NCI-H524 treated with DMSO at 0.1 percent for 48 hours (cell line): ENCODE data around the gene MYPN.

ENCODE experiments used
- DNase-seq: peaks from one replicate; lab custom pipeline; 2025; lab: John Stamatoyannopoulos, UW

Gene MYPN

DNA sequence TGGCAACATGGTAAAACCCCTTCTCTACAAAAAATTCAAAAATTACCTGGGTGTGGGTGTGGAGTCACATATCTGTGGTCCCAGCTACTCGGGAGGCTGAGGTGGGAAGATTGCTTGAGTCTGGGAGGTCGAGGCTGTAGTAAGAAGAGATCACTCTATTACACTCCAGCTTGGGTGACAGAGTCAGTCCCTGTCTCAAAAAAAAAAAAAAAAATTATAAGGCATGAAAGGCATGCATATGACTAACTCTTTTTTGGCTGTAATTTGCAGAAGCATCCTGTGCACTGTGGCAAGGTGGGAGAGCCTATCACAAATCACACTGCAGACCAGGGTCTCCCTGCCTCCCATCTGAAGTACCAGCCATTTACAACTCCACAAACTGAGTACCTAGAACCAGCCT is 14.1 kb upstream of the MYPN start:
- no peak for DNase-seq

DNA sequence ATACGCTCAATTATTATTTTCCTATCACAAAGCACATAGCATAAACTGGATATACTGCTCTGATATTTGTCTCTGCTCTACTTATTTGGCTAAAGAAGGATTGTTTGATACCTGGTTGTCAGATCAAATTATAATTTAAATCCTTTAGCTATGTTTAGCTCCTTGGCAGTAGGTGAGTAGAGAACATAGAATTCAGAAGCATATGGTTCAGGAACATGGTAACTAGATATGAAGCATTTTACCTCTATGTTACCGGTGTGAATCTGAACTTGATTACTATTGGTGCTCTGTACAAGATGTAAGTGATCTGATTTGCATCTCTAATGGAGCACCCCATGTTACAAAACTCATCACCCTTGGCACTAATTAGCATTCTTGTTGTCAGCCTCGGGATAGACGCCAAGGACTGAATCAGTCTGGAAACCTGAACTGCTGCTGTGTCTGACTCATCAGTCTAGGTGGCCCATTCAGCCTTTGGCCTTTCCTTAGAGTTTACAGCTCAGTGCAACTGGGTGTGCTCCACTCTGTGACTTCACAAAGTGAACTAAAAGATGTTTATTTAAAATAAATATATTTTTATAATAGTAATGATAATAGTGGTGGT is 12.3 kb upstream of the MYPN start:
- DNase-seq, result no peak

DNA sequence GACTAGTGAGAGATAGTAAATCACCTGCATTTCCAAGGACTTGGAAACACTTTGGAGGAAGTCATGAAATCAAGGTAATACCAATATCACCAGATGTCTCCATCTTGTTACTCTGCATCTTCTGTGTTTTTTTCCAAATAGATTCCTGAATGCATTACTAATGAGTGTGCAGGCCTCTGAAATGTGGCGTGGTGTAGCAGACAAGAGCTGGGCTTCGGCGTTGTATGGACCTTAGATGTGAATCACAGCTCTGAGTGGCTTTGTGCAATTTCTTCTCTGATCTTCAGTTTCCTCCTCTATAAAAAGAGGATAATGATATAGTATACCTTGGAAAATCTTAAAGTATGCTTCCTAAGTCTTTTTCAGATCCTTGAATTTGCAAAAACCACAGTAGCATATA is 9.6 kb upstream of the MYPN start:
- DNase-seq, result no peak

DNA sequence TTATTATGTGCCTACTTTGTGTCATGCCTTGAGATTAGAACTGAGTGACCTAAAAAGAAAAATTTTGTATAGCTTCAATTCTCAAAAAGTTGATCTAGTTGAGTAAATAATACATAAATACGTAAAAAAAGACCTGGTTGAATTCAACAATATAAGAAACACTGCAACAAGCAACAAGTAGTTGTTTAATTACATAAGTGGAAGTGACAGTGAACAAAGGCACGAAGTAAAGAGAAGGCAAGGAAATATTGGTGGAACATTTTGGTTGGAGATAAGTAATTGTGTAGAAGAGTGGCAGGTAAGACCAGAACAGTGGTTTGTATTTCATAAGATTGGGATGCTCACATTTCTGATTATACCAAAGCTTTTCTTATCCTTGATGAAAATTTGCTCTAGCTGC is 8.2 kb upstream of the MYPN start:
- DNase-seq, result no peak

DNA sequence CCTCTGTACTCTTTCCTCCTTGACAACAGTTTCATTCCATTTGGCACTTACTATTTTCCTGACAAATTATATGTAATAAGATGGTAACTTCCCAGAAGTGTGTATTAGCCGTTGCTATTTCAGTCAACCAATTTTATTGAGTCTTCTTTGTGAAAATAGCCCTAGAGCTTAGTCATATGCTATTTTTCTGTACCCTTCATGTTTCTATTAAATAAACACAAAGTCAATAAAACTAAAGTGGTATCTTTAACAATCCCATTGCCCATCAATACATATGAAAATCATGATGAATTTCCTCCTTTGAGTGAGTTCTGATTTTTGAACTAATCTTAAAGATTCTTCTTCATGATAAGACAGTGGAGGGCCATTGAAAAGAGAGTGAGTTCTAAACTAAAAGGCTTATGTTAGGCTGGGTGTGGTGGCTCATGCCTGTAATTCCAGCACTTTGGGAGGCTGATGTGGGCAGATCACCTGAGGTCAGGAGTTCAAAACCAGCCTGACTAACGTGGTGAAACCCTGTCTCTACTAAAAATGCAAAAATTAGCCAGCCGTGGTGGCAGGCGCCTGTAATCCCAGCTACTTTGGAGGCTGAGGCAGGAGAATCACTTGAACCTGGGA is 5.9 kb upstream of the MYPN start:
- DNase-seq, result no peak

DNA sequence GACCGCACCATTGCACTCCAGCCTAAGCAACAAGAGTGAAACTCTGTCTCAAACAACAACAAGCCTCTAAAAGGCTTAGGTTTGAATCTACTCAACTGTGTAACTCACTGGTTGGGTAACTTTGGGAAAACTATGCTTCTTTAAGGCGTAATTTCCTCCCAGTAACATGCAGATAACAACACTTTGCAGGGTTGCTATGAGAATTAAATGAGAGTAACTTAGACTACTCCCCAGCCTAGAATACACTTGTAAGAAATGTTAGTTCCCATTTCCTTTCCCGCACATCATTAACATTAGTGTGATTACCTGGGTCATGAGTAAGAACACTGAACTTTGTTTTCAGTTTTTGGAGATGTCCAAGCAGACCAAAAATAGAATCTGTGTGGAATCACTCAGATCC is 5.4 kb upstream of the MYPN start:
- DNase-seq, result no peak

DNA sequence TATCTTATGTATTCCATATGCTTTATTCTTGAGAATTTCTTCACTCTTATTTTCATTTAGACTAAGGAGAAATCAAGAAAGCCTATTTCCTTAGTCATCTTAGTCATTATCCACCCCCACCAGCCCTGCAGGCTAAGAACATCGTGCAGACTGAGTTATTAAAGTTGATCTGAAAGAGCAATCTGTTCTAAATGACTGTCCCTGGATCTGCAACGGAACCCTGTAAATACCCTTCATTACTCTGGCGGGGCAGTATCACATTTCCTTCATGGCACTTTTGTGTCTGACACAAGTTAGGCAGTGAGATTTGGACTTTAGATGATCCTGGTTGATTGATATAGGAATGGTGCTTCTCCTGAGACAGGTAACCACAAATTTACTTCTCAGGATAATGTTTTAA is 3.5 kb upstream of the MYPN start:
- no peak for DNase-seq

DNA sequence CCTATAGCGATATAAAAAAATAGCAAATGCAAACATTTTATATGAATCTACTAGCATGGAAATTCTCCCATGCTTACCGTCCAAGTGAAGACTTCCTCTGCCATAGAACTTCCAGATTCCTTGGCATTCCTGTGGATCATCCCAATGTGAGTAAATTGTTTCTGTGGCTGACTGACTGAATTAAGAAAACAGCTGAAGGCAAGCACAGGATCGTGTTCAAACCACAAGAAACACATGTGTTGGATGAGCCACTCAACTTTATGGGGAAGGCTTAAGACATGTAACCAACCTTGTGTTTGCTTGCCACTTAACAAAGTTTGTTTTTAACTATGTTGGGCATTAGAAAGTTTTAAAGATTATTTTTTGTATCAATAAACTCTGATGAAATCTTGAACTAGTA is 2.6 kb upstream of the MYPN start:
- no peak for DNase-seq

DNA sequence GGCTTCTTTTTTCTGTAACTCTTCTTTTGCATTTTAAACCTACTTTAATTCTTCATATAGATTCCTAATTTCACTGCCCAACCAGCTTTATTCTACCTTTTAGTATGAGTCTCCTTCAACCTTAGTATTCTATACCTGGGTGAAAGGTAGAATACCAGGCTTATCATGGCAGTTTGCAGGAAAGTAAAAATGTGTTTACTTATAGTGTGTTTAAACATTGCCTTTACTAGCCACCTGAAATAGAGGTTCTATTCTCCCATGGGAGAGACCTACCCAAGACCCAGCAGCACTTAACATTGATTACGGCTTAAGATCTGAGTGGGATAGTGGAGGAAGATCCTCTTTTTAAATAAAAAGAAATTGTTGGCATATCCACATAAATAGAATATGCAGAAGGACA is 1.6 kb upstream of the MYPN start:
- DNase-seq, result no peak

DNA sequence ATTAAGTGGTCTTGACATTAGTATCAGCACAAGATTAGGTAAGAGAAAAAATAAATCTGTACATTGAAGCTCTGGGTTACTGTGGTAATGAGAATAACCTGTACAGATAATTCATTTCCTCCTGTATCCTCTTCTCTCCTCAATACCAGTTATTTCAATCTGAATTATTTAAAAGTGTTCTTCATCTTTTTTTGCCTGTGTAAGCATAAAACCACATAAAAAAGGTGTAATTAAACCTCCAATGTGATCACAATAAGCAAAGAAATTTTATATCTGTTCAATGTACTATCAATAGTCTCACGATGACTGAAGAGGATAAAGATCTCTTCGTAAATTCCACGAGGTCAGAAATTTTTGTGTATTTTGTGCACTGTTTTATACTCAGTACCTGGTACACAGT is 1.2 kb upstream of the MYPN start:
- DNase-seq, result no peak

DNA sequence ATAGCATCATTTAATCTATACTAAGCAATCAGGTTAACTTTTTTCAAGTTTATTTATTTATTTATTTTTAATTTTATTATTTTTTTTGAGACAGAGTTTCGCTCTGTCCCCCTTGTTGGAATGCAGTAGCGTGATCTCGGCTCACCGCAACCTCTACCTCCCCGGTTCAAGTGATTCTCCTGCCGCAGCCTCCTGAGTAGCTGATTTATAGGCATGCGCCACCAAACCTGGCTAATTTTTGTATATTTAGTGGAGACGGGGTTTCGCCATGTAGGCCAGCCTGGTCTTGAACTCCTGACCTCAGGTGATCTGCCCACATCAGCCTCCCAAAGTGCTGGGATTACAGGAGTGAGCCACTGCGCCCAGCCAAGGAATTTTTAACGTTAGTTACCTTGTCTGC is 635 bp upstream of the MYPN start:
- no peak for DNase-seq

DNA sequence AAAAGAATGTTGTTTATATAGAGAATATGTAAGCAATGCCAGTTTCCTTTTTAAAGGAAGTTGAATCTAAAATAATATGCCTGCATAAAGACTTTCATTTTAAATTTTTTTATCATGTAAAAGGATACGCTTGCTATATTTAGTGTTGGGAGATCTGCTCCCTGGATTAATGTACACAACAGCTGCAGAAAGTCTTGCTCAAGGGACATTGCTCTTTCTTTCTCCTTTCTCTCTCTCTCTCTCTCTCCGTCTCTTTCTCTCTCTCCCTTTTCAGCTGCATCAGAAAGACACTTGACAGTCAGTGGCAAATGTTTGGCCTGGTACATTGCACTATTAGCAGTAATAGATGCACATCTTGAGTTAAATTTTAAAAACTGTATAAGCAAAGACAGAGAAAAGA is 739 bp downstream of the MYPN start:
- no peak for DNase-seq

DNA sequence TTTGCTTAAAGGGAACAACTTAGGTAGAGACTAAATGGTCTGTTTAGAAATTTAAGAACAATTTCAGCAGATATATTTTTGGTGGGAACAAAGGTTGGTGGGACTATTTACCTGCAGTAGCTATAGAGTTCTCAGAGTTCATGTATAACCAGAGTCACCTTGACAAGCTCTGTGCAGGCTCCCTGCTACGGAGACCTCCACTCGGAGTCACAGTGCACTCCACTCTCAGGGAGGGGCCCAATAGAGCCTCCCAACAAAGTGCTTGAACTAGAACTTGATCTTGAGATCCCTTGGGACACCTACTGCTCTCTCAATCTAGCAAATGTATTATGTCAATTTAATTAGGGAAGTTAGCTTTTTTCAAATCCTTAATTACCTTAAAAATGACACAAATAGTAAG is 2.3 kb downstream of the MYPN start:
- no peak for DNase-seq

DNA sequence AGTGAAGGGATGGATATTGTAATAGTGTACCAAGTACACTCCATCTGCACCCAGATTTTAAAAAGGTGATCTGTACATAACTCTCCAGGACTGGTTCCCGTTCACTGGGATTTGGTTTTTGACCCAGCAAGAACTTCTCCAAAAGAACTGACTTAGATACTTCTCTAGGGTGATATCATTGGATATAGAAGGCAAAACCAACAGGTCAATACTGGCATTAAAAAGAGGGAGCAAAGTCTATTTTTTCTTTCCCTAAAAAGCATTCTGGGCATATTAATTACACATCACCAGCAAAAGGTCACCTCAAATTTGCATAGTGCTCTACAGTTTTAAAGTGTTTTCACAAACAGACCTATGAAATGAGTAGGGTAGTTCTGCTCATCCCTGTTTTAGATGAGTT is 3.5 kb downstream of the MYPN start:
- DNase-seq, result no peak

DNA sequence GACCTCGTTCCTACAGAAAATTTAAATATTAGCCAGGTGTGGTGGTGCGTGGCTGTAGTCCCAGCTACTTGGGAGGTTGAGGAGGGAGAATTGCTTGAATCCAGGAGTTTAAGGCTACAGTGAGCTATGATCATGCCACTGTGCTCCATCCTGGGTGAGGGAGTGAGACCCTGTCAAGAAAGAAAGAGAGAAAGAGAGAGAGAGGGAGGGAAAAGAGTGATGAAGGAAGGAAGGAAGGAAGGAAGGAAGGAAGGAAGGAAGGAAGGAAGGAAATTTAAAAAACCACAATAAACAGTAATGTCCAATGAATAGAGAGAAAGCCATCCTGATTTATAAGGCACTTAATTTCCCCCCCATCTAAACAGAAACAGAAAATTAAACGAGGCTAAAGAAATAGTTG is 9.4 kb downstream of the MYPN start:
- no peak for DNase-seq

DNA sequence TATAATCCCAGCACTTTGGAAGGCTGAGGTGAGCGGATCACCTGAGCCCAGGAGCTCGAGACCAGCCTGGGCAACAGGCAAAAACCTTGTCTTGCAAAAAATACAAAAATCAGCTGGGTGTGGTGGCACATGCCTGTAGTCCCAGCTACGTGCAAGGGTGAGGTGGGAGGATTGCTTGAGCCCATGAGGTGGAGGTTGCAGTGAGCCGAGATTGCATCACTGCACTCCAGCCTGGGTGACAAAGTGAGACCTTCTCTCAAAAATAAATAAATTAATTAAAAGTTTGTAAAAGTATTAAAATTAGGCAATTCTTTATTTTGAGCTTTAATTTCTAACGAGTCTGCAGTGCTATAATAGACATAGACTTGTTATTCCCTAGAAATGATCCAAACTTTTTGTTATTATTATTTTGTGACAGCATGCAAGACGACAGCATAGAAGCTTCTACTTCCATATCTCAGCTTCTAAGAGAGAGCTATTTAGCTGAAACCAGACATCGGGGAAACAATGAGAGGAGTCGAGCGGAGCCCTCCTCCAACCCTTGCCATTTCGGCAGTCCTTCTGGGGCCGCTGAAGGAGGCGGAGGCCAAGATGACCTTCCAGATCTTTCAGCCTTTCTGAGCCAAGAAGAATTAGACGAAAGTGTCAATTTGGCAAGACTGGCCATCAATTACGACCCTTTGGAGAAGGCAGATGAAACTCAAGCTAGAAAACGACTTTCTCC is 11.9 kb downstream of the MYPN start:
- DNase-seq, result no peak

DNA sequence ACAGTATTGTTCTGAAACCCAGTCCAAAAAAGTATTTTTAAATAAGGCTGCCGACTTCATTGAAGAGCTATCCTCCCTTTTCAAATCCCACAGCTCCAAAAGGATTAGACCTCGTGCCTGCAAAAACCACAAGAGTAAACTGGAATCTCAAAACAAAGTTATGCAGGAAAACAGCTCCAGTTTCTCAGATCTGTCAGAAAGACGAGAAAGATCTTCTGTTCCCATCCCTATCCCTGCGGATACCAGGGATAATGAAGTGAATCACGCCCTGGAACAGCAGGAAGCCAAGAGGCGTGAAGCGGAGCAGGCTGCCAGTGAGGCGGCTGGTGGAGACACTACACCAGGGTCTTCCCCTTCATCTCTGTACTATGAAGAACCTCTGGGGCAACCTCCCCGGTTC is 12.6 kb downstream of the MYPN start:
- no peak for DNase-seq

DNA sequence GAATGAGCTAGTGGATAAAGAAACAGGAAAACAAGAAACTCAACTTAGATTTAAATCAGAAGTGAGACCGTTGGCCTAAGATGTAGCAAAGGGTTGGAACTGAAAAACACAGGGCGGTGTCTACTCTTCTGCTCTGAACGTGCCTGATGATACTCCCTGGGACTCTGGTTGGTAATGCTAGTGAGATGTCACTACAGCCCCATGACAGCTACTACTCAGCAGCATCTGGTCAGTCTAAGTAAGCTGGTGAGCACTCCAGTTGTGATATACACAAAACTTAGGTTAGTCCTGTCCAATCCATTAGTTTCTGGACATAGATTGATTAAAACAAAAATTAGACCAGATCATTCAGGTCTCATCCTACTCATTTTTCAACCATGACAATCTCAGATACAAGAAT is 15.4 kb downstream of the MYPN start:
- no peak for DNase-seq

DNA sequence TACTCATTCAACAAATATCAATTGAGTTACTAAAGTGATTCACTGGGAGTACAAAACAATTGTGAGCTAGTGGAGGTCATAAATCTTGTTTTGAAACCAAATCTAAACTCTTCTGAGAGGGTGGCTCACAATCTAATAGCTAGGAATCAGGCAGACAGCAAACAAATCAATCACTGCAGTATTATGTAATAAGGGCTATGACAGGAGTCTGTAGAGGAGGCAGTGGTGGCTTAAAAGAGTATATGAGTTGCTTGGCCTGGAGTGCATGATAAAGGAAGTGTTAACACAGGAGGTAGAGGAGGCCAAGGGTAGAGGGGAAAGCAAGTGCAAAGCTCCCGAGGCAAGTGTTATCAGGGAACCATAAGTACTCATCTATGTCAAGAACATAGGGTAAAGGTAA is 16.5 kb downstream of the MYPN start:
- no peak for DNase-seq

DNA sequence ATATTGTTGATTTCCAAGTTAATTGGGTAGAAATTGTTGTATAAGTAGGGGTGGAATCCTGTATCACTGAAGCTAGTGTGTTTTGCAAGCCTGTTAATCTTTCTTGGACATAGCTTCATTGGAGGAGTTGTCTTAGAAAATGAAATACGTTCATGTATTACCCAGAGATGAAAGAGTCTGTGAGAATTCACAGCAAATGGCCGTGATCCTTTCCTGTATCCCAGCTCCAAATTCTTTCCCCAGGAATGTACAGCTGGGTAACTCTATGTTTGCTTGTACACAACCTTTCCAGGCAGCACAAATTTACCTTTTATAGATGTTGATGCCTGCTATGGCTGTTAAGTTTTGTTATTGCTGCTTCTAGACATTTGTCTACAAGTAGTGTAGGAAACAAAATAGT is 18.7 kb downstream of the MYPN start:
- DNase-seq, result no peak

DNA sequence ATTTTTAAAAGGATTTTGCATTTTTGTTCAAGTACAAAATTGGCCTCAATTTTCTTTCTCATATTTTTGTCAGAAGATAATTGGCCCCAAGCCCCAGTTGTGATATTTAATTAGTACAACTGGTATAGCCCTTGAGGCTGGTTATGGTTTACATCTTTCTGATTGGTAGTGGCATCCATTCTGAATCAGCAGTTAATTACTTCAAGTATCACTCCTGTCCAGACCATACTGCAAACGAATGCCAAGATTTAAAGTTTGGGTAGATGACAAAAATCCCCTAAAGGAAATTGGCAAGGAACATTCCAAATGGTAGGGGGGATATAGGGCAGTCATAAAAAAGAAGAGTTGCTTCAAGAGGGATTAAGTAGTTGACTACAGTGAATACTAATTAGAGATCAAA is 23.1 kb downstream of the MYPN start:
- DNase-seq, result no peak

DNA sequence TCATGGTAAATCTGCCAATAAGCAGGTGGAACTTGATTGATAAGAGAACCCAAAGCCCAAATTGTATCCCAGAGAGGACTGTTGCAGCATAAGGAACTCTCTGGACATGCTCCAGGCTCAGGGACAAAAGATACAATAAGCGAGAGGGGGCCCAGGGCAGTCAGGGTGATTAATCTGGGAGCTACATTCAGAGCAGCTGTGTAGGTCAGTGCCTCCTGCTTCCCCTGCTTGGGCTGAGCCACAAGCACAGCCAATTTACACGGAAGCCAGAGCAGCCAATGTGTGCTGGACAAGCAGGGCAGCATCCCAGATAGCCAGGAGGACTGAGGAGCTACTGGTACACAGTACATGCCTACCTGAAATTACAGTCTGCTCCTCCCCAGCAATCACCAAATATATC is 24.2 kb downstream of the MYPN start:
- no peak for DNase-seq

DNA sequence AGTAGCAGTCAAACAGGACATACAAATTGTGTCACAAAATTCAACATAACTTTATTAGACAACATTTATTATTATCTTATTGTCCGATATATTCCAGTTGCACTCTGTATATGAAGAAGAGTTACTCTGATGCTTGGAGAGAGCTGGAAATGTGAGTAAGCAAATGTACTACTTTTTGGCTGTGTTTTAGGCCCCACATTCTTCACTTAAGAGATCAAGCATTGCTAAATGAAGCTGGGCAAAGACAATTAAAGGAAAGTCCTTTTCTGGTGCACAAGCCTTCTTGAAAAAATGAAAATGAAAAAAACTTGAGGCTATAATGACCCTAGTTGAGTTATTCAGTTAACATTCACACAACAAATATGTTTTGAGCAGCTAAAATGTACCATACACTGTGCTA is 26.1 kb downstream of the MYPN start:
- no peak for DNase-seq
